GM18505 (cell line): ENCODE measurements around the gene MORN1.

Source experiments
- ATAC-seq: cut with Tn5 transposase; IDR thresholded peaks from one replicate; pipeline ENCODE4 v1.9.1; 2021; ENCODE audit not compliant: unreplicated experiment
- POLR2A ChIP-seq: IDR thresholded peaks from 4 replicates; pipeline ENCODE4 v1.6.1; 2011; ENCODE audit warnings: borderline replicate concordance; ENCODE audit not compliant: insufficient read depth, insufficient read length; ENCODE audit errors: extremely low read depth

MORN1 gene

DNA sequence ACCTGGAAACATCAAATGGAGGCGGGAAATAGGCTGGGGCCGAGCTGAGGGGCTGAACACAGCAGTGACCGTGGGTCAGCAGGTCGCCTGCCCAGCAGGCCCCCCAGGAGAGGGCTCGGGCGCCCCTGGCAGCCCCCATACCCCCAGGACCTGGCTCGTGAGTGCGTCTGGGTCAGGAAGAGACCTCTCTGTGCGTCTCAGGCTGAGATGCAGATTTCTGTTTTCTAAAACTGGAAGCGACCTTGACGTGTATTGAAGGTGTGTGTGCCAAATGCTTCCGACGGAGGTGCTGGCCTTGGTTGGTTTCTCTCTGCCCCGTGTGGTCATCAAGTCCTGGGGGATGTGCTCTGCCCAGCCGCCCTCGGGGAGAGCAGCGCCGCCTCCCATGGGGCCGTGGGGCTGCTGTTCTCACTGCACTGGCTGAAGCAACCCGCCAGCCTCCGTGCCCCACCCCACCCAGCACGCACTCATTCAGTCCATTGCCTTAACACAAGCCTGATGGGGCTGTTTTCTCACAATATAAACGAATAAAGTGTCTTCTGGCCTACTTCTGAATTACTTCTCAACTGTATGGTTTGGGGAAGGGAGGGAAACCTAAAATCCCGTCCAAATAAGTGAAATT is 13.6 kb upstream of the MORN1 start:
- TF ChIP-seq POLR2A = no peak
- no peak for ATAC-seq

DNA sequence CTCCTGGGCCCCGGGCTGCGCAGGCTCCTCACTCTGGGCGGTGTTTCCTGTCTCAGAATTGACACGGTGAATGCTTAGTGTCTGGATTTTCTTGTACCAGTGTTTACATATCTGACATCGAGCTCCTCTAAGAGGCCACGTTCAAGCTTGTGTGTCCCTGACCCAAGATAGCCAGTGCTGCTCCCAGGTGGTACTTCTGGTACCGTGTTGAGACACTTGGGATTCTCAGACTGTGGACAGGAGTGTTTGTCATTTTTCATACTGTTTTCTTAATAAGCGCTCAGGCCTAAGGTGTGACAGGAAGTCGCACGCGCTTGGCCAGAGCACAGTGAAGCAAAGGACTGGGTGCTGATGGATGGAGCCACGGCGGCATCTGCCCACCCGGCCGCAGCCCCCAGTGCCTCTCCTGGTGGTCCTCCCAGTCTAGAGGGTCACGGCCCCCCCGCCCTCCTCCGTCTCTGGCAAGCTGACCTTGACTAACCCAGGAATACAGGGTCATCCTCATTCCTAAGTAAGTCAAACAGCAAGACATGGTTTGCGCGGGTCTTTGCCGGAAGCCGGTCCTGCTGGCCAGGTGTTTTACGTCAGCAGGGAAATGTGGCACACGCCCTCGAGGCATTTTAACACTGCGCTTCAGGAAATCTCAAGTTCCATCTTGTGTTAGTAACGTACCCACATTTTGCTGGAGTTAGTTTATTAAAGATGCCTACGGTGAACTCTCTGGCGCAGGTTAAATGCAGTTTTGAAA is 13.0 kb upstream of the MORN1 start:
- ATAC-seq = no peak
- no peak for TF ChIP-seq POLR2A

DNA sequence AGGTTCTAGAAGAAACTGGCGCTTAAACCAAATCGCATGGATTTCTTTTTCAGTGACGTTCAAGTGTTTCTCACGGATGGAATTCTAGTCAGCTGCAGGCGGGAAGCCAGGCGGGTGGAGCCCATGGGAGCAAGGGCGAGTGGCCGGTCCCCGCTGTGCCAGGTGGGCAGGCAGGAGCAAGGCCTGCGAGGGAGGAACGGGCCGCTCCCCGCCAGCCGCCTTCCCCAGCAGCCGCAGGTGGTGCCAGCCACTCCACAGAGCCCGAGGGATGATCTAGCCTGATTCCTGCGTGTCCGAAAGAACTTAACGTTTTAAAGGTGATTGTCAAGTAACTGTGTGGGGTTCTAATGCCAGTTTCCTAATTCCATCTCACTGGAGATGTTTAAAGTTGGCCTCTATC is 11.9 kb upstream of the MORN1 start:
- TF ChIP-seq POLR2A = no peak
- no peak for ATAC-seq

DNA sequence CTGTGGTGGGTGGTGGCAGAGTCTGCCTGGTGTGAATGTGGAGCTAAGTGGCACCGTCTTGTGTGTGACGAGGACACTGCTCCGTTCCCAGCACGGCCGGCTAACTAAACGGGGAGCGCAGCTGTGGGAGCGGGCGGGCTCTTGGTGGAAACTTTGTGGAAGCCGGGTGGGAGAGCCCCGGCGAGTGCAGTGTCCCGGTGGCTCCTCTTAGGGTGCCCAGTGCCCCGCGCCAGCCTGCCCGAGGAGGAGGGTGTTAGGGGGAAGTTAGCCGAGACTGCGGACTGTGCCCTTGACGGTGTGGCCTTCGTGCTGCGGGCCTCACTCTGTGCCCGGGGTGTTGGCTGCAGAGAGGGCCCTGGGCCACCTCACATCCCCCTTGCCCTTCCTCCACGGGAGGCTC is 11.1 kb upstream of the MORN1 start:
- no peak for ATAC-seq
- TF ChIP-seq POLR2A = no peak

DNA sequence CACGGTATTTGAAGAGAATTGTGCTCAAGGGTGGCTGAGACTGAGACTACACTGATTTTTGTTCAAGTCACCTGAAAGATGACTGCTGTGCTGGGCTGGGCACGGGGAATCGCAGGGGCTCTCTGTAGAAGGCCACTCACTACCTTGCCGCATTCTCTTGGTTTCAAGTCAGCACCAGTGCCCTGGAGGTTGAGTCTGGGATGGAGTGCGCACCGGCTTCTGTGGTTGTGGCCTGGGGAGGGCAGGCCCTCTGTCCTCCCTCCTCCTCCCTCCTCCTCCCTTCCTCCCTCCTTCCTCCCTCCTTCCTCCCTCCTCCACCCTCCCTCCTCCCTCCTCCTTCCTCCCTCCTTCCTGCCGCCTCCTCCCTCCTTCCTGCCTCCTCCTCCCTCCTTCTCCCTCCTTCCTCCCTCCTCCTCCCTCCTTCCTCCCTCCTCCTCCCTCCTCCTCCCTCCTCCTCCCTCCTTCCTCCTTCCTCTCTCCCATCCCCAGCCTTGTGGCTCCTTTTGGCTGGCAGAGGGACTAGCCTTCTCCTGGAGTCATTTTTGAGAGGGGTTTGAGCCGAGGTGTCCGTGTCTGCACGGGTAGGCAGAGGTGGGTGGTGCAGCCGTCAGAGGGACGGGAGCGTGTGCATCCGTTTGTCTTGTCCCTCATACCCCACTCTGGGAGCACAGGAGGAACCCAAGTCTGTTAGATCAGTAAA is 9.7 kb upstream of the MORN1 start:
- no peak for ATAC-seq
- no peak for TF ChIP-seq POLR2A

DNA sequence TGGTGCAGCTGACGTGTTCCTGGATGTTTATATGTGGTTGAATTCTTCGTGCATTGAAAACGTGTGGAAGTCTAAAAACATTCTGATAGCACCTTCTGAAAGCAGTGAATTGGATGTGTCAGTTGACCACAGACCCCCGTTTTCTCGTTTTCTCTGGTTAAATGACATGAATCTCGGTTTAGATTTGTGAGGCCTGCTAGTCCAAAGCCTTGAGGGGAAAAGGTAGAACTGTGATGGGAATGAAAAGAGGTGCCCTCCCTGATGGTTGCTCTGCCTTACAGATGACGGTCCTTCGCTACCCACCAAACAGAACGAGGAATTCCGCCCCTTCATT is 9.2 kb upstream of the MORN1 start:
- no peak for ATAC-seq
- no peak for TF ChIP-seq POLR2A

DNA sequence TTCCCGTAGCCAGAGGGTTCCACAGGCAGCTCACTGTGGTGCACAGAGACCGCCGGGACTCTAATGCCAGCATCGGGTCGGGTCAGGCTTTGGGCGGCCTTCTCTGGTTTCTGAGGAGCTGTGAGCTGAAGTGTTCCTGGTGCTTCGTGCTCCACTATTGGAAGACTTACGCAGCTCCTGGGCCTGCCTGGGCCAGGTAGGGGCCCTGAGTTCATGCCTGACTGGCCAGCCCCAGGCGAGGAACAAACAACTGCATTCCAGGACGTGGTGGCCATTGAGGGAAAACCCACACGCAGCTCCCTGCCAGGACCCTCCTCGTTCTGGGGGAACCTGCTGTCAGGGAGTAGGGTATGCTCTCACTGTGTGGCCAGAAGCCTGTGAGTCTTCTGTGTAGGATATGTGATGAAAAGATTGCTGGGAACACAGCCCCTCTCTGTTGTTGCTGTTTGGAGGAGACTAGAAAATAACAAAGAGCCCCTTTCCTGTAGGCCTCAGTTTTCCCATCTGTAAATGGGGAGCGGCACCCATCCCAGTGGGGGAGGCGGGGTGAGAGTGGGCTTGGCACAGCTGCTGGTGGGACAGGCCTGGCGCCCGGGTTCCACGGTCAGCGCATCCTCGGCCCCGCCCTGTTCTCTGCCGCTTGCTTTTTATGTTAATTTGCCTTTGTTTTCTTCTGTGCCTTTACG is 8.7 kb upstream of the MORN1 start:
- no peak for ATAC-seq
- no peak for TF ChIP-seq POLR2A

DNA sequence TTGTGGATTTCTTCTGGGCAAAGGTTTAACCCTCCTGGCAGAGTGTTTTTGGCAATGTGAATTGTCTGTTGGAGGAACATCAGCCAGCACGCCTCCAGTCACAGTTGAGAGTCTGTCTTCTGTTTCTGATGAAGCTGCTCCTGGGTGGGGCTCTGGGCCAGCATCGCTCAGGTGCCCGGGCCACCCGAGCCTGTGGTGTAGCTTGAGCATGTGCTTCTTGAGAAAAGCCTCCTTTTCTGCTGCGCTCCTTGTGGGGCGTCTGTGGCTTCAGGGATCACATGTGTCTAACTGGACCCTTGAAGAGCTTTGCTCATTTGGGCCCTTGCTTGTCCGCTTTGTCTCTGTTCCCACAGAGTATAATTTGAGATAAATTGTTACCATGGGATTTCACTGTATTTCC is 7.5 kb upstream of the MORN1 start:
- ATAC-seq = no peak
- TF ChIP-seq POLR2A = no peak

DNA sequence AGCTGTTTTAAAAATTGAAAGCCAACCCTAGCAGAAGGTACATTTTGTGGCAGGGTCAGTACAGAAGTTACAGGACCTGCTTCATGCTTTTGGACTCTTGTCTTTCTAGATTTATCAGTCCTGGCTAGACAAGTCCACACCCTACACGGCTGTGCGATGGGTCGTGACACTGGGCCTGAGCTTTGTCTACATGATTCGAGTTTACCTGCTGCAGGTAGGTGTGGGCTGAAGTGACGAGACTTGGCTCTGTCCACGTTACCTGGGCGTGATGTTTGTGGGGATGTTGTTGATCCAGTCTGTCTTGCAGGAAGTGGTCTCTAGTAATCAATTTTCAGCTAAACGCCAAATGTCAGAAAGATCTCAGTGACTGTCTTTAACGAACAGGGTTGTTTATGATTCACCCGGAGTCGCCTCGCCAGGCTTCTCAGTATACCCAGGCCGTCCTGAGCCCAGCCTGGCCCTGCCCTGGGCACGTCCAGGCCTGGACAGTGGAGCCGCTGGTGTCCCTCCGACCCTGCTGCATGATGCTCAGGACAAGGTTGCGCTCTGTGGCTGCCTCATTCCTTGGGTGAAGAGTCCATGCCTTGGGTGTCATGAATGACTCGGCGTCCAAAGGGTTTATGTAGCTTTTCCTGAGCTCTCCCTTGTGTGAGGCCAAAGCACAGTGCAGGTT is 5.8 kb upstream of the MORN1 start:
- no peak for TF ChIP-seq POLR2A
- ATAC-seq = no peak

DNA sequence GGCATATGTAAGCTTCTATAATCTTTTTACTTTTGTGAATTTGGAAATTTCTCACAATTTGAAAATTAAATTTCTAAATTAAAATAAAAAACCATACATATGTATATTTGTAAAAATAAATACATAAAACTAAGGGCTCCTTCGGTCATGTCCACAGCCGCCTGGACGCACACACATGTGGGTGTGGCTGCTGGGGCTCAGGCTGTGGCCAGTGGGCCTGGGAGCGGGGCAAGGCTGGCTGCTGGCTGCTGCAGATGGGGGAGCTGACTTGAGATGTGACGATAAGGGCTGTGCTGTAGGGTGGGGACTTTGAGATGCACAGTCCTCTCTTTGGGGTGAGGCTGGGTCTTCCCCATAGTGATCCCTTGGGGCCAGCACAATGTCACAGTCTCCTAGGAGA is 5.1 kb upstream of the MORN1 start:
- ATAC-seq = no peak
- no peak for TF ChIP-seq POLR2A

DNA sequence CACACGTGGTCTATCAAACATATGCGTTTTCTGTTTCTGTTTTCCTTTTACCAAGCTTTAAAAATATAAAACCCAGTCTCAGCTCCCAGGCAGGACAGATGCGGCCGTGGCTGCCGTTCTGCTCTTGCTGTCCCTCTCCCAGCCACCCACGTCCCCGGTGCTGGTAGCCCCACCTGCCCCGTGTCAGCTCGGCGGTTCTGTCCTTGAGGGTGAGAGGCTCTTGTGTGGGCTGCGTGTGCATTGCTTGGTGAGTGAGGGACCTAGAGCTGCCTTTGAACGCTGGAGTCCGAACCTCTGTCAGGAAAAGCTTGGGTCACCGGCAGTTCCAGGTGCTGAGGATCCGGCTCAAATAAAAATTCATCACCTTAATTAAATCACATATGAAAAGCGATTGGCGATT is 4.7 kb upstream of the MORN1 start:
- no peak for ATAC-seq
- no peak for TF ChIP-seq POLR2A

DNA sequence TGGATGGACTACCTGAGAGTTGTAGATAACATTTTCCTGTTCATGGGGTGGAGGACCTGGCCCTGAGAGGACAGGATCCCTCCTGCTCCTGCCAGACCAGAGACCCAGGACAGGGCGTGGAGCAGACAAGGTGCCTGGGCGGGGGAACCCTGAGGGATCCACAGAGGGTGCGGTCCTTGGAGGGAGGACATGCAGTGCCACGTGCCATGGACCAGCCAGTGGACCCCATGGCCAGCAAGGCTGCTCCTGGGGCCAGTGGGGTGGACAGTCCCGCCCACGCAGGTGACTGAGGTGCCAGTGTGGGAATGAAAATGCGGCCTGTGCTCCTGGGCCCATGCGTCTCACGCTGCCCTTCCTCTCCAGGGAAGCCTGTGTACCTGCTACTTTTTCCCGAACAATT is 3.9 kb upstream of the MORN1 start:
- ATAC-seq = no peak
- no peak for TF ChIP-seq POLR2A

DNA sequence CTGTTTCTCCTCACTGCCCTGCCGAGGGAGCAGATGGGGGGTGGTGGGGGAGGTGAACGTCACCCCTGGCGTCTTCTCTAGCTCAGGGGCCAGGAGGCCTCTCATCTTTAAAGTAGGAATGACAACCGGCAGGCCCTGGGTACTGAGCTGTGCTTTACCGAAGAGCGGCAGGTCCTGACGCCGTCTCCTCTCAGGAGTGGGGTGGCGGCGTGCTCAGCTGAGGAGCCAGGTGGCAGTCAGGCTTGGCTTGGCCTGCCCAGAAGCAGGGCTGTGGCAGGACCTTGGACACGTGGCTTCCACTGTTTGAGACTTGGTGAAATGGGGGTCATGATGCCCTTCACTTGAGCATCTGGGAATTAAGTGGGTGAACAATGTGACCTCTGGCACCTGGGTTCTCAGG is 3.4 kb upstream of the MORN1 start:
- no peak for ATAC-seq
- no peak for TF ChIP-seq POLR2A

DNA sequence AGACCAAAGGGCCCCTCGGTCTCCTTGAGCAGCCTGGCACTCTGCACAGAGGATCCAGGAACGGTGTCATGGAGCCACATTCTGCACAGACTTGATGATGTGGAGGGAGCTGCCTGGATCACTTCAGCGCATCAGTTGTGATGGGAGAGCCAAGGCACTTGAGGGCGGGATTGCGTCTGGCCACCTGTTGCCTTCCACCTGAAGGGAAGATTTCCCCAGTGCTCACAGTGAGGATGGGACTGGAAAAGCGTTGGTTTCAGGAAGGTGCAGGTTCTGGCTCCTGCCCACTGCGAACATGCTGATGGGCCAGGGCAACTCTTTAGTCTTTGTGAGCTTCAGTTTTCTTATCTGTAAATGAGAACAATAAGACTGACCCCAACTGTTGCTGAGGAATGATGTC is 2.9 kb upstream of the MORN1 start:
- TF ChIP-seq POLR2A = no peak
- ATAC-seq = no peak

DNA sequence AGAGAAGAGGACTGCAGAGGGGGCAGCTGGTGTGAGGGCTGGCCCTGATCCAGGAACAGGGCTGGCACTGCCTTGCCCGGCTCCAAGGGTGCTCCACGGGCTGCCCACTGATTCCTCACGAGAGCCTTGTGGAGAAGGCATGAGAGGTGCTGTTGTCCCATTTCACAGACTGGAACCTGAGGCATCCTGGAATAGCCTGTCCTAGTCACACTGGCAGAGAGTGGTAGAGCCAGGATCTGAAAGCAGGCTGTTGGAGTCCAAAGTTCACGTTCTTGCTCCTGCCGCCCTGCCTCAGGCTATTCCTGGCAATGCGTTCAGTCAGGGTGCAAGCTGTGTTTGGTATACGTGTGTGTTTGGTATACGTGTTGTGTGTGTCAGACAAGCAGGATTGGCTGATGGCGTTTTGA is 2.1 kb upstream of the MORN1 start:
- peak; percentile 24 for TF ChIP-seq POLR2A
- no peak for ATAC-seq
